ENCODE data around the gene GP1BB. TPM values are rescaled to one million over a fixed set of nuclear protein-coding genes. Genes with fewer than 3 reads are reported as not detected.

Gene GP1BB
- total and polyA plus RNA-seq, 2 of the 13 experiments (the other 11 are each of a cell fraction or from before 2014, with no cell fraction given): not detected

DNA sequence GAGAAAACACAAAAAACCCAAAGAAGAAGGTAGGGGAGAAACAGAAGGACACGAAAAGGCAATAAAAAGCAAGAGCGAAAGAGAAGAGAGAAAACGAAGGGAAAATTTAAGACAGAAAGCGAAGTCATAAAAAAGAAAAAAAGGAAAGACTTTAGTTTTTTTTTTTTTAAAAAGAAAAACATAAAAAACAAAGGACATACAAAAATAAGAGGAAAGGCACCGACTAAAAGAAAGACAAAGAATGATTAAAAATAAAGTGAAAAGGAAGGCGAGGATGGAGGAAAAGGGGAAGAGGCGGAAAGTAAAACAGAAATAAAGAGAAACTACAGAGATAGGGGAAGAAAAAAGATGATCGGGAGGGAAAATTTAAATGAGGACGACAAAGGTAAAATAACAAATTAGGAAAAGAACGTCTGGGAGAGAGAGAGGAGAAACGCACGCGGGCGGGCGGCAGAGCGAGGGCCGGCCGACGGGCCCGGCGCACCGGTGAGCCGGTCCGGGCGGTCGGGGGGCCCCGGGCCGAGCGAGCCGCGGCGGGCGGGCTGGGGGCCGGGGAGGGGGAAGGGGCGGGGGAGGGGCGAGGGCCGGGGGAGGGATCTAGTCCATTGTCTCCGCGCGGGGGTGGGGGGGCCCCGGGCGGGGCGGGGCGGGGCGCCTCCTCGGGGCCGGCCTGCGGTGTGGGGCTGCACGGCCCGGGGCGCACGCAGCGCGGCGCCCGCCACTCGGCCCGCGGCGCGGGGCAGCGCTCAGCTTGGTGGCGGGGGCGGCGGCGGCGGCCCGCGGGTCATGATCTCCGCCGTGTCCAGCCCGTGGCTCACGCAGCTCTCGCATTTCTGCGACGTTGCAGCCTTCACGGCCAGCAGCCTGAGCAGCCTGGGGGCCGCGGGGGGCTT lies 37.0 kb downstream of the GP1BB start, which contains the start of gene TBX1:
Gene TBX1, plus strand, starts transcription at position 721 of the 893 bp plus-strand sequence. Its CDS starts 66 bp downstream, at position 787.
- in situ Hi-C loops (cut with HindIII; ENCODE audit: extremely low pct_ligation_motif_present, low pct_unique_long_range_greater_than_20kb) (no loop called here), intact Hi-C loops (cut with micrococcal nuclease; ENCODE audit: unreplicated experiment) (no loop called here)
- BruUV-seq (replicated peaks): no TSS peak
- Histone ChIP-seq H3K4me2 (ENCODE audit: low read depth, low read length) (peak within 1 kb of the TSS; percentile 69), H3K4me1 (ENCODE audit: insufficient read depth, low read length) (peaks cover 34% of the 10 kb centered on the region), H3K27me3 (ENCODE audit: control insufficient read depth in 1 of 2, insufficient read depth in 2 of 2, low read length in 2 of 2) (peaks cover 11 to 89% of the 10 kb centered on the region in 2 experiments), H3K4me3 (replicated peaks in 1 of 3; ENCODE audit: insufficient read depth in 1 of 3, low read depth in 2 of 3, low read length in 3 of 3) (peak within 1 kb of the TSS in 2 of 3 experiments; percentile 50 to 59; a peak in 3 of 6 replicates), H3K27ac (ENCODE audit: extremely low read length, insufficient read depth, low read length) (no peak within 1 kb of the TSS), H2AFZ (ENCODE audit: low read length) (no peak within 1 kb of the TSS), H3K9ac (ENCODE audit: insufficient read depth, low read depth, low read length) (no peak within 1 kb of the TSS), H4K20me1 (ENCODE audit: insufficient read depth, low read length) (no peaks in the 10 kb centered on the region), H3K36me3 (replicated peaks in 1 of 2; ENCODE audit: control insufficient read depth in 1 of 2, insufficient read depth in 2 of 2, low read length in 2 of 2) (no peaks in the 10 kb centered on the region), H3K9me3 (ENCODE audit: low read length) (no peaks in the 10 kb centered on the region), H3K79me2 (ENCODE audit: insufficient read depth, low read length) (no peaks in the 10 kb centered on the region)
- ATAC-seq: no peak
- ChIA-PET POLR2A (no interaction called here), CTCF (ENCODE audit: low intra/inter-chr PET ratio, low total read pairs) (no interaction called here)
- no peak for FAIRE-seq
- WGBS (ENCODE audit: low lambda C conversion rate): 22% methylated on average over 32 of the region's 79 CpGs
- TF ChIP-seq HNRNPK (IDR thresholded peaks at IDR 0.05; ENCODE audit: low read depth, low read length, poor library complexity, severe bottlenecking) (no peak), ZNF12 (CRISPR knock-in tag; IDR thresholded peaks at IDR 0.05) (no peak), CBX2 (IDR thresholded peaks at IDR 0.05; ENCODE audit: low read depth, low read length) (0 out of 2 replicates have a peak, but pooled peaks have one; percentile 52), CBX2 (CRISPR knock-in tag; IDR thresholded peaks at IDR 0.05; ENCODE audit: low read depth) (no peak), IRF2 (CRISPR knock-in tag; IDR thresholded peaks at IDR 0.05) (no peak), ZNF407 (CRISPR knock-in tag; IDR thresholded peaks at IDR 0.05; ENCODE audit: not compliant biosample characterization) (no peak)
- no peak for DNase-seq (ENCODE audit: low spot score)

Data from HepG2 (cell line).